ENCODE data around the gene CD3D.

The CD3D gene

DNA sequence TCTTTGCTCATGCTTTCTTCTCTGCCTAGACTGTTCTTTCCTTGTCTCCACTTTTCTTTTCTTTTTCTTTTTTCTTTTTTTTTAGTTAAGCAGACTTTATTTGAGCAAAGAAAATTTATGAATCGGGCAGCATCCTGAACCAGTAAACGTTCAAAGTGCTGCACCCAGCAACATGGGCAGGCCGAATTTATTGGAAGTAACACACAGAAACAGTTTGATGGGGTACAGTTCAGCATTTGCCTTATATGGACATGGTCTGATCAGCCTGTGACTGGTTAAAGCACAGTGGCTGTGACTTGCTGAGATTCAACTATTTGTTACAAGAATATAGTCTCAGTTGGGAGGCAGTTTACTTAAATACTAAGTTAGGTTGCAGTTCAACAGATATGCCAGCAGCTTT, 22.0 kb downstream of the CD3D start:
- Histone ChIP-seq H3K36me3 (ENCODE audit: low read length) (no peaks in the 10 kb centered on the region), H3K4me3 (ENCODE audit: insufficient read depth, low read length, poor library complexity, severe bottlenecking) (no peak overlapping the region), H4K20me1 (ENCODE audit: low read depth, low read length) (no peaks in the 10 kb centered on the region), H3K9ac (ENCODE audit: low read length) (no peak overlapping the region), H3K27ac (ENCODE audit: low read depth, low read length) (no peak overlapping the region), H3F3A (ENCODE audit: insufficient read depth) (0 out of 2 replicates have a peak, but pooled peaks cover 5% of the 10 kb centered on the region), H3K9me3 (ENCODE audit: insufficient read depth, low read length) (no peaks in the 10 kb centered on the region), H3K9me2 (replicated peaks; ENCODE audit: insufficient read depth, low read length) (no peaks in the 10 kb centered on the region), H3K4me2 (ENCODE audit: low read depth, low read length, poor library complexity, severe bottlenecking) (no peak overlapping the region), H3K27me3 (ENCODE audit: low read length) (no peaks in the 10 kb centered on the region), H2AFZ (ENCODE audit: low read depth, low read length, severe bottlenecking) (no peak overlapping the region), H3K79me2 (ENCODE audit: insufficient read depth, low read length) (no peaks in the 10 kb centered on the region)
- TF ChIP-seq, protein P1, sequence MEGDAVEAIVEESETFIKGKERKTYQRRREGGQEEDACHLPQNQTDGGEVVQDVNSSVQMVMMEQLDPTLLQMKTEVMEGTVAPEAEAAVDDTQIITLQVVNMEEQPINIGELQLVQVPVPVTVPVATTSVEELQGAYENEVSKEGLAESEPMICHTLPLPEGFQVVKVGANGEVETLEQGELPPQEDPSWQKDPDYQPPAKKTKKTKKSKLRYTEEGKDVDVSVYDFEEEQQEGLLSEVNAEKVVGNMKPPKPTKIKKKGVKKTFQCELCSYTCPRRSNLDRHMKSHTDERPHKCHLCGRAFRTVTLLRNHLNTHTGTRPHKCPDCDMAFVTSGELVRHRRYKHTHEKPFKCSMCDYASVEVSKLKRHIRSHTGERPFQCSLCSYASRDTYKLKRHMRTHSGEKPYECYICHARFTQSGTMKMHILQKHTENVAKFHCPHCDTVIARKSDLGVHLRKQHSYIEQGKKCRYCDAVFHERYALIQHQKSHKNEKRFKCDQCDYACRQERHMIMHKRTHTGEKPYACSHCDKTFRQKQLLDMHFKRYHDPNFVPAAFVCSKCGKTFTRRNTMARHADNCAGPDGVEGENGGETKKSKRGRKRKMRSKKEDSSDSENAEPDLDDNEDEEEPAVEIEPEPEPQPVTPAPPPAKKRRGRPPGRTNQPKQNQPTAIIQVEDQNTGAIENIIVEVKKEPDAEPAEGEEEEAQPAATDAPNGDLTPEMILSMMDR (IDR thresholded peaks at IDR 0.05; ENCODE audit: insufficient read depth, low read length, poor library complexity, severe bottlenecking) = no peak

DNA sequence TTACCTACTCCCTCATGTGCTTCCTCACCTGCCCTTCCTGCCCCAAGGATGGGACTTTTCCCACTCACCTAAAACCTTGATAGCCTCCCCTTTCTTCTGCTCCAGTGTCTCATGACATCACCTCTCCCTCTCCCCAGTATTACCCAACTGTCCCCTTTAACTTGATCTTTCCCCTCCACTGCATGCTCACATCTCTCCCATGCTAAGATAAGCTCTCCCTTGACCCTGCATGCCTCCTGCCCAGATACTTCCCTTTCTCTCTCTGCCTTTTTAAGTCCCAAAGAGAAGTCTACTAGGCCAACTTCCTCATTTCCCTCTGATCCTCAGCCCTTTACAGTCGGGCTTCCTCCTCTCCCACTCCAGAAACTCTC, 23.2 kb downstream of the CD3D start:
- Histone ChIP-seq H3K36me3 (ENCODE audit: low read length) (no peaks in the 10 kb centered on the region), H3F3A (ENCODE audit: insufficient read depth) (0 out of 2 replicates have a peak, but pooled peaks cover 5% of the 10 kb centered on the region), H3K9me2 (replicated peaks; ENCODE audit: insufficient read depth, low read length) (no peaks in the 10 kb centered on the region), H3K4me3 (ENCODE audit: insufficient read depth, low read length, poor library complexity, severe bottlenecking) (no peak overlapping the region), H4K20me1 (ENCODE audit: low read depth, low read length) (no peaks in the 10 kb centered on the region), H2AFZ (ENCODE audit: low read depth, low read length, severe bottlenecking) (no peak overlapping the region), H3K79me2 (ENCODE audit: insufficient read depth, low read length) (no peaks in the 10 kb centered on the region), H3K9ac (ENCODE audit: low read length) (no peak overlapping the region), H3K4me2 (ENCODE audit: low read depth, low read length, poor library complexity, severe bottlenecking) (no peak overlapping the region), H3K27me3 (ENCODE audit: low read length) (no peaks in the 10 kb centered on the region), H3K9me3 (ENCODE audit: insufficient read depth, low read length) (no peaks in the 10 kb centered on the region), H3K27ac (ENCODE audit: low read depth, low read length) (no peak overlapping the region)
- TF ChIP-seq, protein P1 (IDR thresholded peaks at IDR 0.05; ENCODE audit: insufficient read depth, low read length, poor library complexity, severe bottlenecking) = no peak
- no peak for TF ChIP-seq EZH2phosphoT487 (conservative IDR thresholded peaks at IDR 0.05; ENCODE audit: low read length)

DNA sequence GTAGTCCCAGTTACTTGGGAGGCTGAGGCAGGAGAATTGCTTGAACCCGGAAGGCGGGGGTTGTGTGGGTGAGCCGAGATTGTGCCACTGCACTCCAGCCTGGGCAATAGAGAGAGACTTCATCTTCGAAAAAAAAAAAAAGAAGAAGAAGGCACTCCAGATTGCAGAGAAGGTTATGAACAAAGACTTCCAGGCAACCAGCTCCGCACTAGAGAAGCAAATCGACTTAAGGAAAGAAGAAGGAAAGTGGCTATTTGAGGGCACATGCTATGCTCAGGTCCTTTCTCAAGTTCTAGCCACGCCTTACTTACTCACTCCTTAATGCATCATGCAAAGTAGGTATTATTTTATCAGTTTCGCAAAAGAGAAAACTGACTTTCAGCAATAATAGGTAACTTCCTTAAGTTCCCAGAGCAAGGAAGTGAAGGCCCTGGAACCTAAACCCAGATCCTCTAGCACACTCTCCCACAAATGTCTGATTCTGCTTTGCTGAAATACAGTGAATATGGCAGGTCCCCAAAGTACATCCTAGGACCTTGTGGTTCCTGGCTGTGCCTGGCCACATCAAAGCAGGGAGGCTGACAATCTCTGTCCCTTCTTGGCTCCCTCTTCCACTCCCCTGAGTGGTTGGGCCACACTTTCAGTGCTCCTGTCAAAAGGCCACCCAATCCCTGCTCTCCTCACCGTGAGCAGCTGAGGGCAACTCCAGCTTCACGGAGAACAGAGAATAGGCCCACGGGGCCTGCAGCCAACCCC, 23.7 kb downstream of the CD3D start:
- Histone ChIP-seq H3K27me3 (ENCODE audit: low read length) (no peaks in the 10 kb centered on the region), H3K4me2 (ENCODE audit: low read depth, low read length, poor library complexity, severe bottlenecking) (no peak overlapping the region), H3K4me3 (ENCODE audit: insufficient read depth, low read length, poor library complexity, severe bottlenecking) (no peak overlapping the region), H3K9ac (ENCODE audit: low read length) (no peak overlapping the region), H3K79me2 (ENCODE audit: insufficient read depth, low read length) (no peaks in the 10 kb centered on the region), H3K36me3 (ENCODE audit: low read length) (no peaks in the 10 kb centered on the region), H2AFZ (ENCODE audit: low read depth, low read length, severe bottlenecking) (no peak overlapping the region), H4K20me1 (ENCODE audit: low read depth, low read length) (no peaks in the 10 kb centered on the region), H3K27ac (ENCODE audit: low read depth, low read length) (no peak overlapping the region), H3K9me3 (ENCODE audit: insufficient read depth, low read length) (no peaks in the 10 kb centered on the region), H3K9me2 (replicated peaks; ENCODE audit: insufficient read depth, low read length) (no peaks in the 10 kb centered on the region), H3F3A (ENCODE audit: insufficient read depth) (0 out of 2 replicates have a peak, but pooled peaks cover 5% of the 10 kb centered on the region)
- TF ChIP-seq, protein P1 (IDR thresholded peaks at IDR 0.05; ENCODE audit: insufficient read depth, low read length, poor library complexity, severe bottlenecking) = no peak
- no peak for TF ChIP-seq EZH2phosphoT487 (conservative IDR thresholded peaks at IDR 0.05; ENCODE audit: low read length)
